HL-60 (cell line): ENCODE data around the gene CTTNBP2NL.
"Not testable (repeated sequence)": the region's sequence is repeated elsewhere in the genome, so short reads cannot be mapped to it uniquely, and the experiment has no call there.

ENCODE experiments used
- POLR2AphosphoS5 ChIP-seq: IDR thresholded peaks from 2 replicates; pipeline ENCODE4 v1.6.1; 2012; ENCODE audit warnings: low read depth
- SPI1 ChIP-seq: IDR thresholded peaks from 2 replicates; pipeline ENCODE4 v1.6.1; 2012; ENCODE audit warnings: low read depth, mild to moderate bottlenecking, borderline replicate concordance
- TF ChIP-seq, protein P1 (sequence below): IDR thresholded peaks from one replicate; pipeline ENCODE4 v1.5.1; 2011; ENCODE audit warnings: low read length, control low read depth, inconsistent platforms; ENCODE audit not compliant: insufficient read depth
- TF ChIP-seq, protein P2 (sequence below): IDR thresholded peaks from 2 replicates; pipeline ENCODE4 v1.6.1; 2012; ENCODE audit warnings: low read depth; ENCODE audit not compliant: insufficient replicate concordance

DNA sequence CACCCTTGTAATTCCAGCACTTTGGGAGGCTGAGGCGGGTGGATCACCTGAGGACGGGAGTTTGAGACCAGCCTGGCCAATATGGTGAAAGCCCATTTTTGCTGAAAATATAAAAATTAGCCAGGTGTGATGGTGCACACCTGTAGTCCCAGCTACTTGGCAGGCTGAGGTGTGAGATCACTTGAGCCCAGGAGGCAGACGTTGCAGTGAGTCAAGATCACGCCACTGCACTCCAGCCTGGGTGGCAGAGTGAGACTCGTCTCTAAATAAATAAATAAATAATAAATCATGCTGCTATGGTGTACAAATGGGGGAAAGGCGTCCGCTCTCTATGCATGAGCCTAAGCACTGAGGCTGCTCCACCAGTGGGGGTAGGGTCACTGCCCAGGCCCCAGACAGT is 74.3 kb downstream of the CTTNBP2NL start:
- TF ChIP-seq, protein P1, sequence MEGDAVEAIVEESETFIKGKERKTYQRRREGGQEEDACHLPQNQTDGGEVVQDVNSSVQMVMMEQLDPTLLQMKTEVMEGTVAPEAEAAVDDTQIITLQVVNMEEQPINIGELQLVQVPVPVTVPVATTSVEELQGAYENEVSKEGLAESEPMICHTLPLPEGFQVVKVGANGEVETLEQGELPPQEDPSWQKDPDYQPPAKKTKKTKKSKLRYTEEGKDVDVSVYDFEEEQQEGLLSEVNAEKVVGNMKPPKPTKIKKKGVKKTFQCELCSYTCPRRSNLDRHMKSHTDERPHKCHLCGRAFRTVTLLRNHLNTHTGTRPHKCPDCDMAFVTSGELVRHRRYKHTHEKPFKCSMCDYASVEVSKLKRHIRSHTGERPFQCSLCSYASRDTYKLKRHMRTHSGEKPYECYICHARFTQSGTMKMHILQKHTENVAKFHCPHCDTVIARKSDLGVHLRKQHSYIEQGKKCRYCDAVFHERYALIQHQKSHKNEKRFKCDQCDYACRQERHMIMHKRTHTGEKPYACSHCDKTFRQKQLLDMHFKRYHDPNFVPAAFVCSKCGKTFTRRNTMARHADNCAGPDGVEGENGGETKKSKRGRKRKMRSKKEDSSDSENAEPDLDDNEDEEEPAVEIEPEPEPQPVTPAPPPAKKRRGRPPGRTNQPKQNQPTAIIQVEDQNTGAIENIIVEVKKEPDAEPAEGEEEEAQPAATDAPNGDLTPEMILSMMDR, result not testable (repeated sequence)
- not testable (repeated sequence) for TF ChIP-seq POLR2AphosphoS5, SPI1
- TF ChIP-seq, protein P2, sequence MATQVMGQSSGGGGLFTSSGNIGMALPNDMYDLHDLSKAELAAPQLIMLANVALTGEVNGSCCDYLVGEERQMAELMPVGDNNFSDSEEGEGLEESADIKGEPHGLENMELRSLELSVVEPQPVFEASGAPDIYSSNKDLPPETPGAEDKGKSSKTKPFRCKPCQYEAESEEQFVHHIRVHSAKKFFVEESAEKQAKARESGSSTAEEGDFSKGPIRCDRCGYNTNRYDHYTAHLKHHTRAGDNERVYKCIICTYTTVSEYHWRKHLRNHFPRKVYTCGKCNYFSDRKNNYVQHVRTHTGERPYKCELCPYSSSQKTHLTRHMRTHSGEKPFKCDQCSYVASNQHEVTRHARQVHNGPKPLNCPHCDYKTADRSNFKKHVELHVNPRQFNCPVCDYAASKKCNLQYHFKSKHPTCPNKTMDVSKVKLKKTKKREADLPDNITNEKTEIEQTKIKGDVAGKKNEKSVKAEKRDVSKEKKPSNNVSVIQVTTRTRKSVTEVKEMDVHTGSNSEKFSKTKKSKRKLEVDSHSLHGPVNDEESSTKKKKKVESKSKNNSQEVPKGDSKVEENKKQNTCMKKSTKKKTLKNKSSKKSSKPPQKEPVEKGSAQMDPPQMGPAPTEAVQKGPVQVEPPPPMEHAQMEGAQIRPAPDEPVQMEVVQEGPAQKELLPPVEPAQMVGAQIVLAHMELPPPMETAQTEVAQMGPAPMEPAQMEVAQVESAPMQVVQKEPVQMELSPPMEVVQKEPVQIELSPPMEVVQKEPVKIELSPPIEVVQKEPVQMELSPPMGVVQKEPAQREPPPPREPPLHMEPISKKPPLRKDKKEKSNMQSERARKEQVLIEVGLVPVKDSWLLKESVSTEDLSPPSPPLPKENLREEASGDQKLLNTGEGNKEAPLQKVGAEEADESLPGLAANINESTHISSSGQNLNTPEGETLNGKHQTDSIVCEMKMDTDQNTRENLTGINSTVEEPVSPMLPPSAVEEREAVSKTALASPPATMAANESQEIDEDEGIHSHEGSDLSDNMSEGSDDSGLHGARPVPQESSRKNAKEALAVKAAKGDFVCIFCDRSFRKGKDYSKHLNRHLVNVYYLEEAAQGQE, result not testable (repeated sequence)
